Small intestine (tissue), 4 donors: ENCODE results near the gene C11orf68. TPM values are rescaled to one million over a fixed set of nuclear protein-coding genes. Genes with fewer than 3 reads are reported as not detected.

Experiments used
- polyA plus RNA-seq, 4 donors: library from polyadenylated mRNA; stranded (reverse) in 3 of 4; unstranded in 1 of 4; fragments of 200-250 nt in 3 of 4; fragments of 120-200 nt in 1 of 4; gene quantifications; one replicate each; pipeline versions ENCODE4 v1.2.1 to v1.2.3, GENCODE V29; 2013
- donor health status: healthy with polysubstance abuse.
- donor health status: Bipolar disorder and iron deficiency.
- donor health status: healthy.

C11orf68 gene
- polyA plus RNA-seq, 4 donors, result 23.9 to 32.7 (median 26.9) TPM

Other genes with a start within 250 kb of the C11orf68 start
- 10 to 100 TPM; 63.9 to 76.7 (median 71.1) TPM for gene KAT5, start 206.8 kb downstream of the C11orf68 start, polyA plus RNA-seq
- gene RNASEH2C, start 198.3 kb downstream of the C11orf68 start, polyA plus RNA-seq, result 10 to 100 TPM; 36.9 to 65.1 (median 50.2) TPM
- 10 to 100 TPM in 1 of 4 donors, 1 to 10 TPM in 3; 6.9 to 17.3 (median 9.1) TPM for gene AP5B1, start 138.1 kb downstream of the C11orf68 start, polyA plus RNA-seq
- gene OVOL1, start 132.0 kb downstream of the C11orf68 start, polyA plus RNA-seq, result 10 to 100 TPM; 11.9 to 41.3 (median 20.1) TPM
- gene SNX32, start 85.1 kb downstream of the C11orf68 start, polyA plus RNA-seq, result 1 to 10 TPM in 3 of 4 donors, under 1 TPM in 1; 0.54 to 4.0 (median 1.8) TPM
- 1,000 to 10,000 TPM in 3 of 4 donors, 100 to 1,000 TPM in 1; 854 to 2,084 (median 1,613) TPM for gene CFL1, start 60.9 kb downstream of the C11orf68 start, polyA plus RNA-seq
- 100 to 1,000 TPM in 1 of 4 donors, 10 to 100 TPM in 3; 45.3 to 118 (median 73.8) TPM for gene MUS81, start 58.6 kb downstream of the C11orf68 start, polyA plus RNA-seq
- gene EFEMP2, start 46.3 kb downstream of the C11orf68 start, polyA plus RNA-seq, result 10 to 100 TPM in 2 of 4 donors, 1 to 10 TPM in 2; 4.7 to 18.0 (median 12.1) TPM
- gene CTSW, start 39.2 kb downstream of the C11orf68 start, polyA plus RNA-seq, result 1 to 10 TPM in 2 of 4 donors, under 1 TPM in 2; 0.43 to 3.5 (median 1.1) TPM
- 100 to 1,000 TPM in 2 of 4 donors, 10 to 100 TPM in 2; 57.6 to 131 (median 86.9) TPM for gene FIBP, start 30.6 kb downstream of the C11orf68 start, polyA plus RNA-seq
- gene CCDC85B, start 28.4 kb downstream of the C11orf68 start, polyA plus RNA-seq, result 10 to 100 TPM in 2 of 4 donors, 1 to 10 TPM in 2; 6.5 to 32.5 (median 13.3) TPM
- 1 to 10 TPM in 3 of 4 donors, under 1 TPM in 1; 0.04 to 5.2 (median 1.9) TPM for gene FOSL1, start 18.7 kb downstream of the C11orf68 start, polyA plus RNA-seq
- gene DRAP1, start 364 bp upstream of the C11orf68 start, polyA plus RNA-seq, result 10 to 100 TPM; 53.2 to 87.3 (median 70.7) TPM
- under 1 TPM in 1 of 4 donors, not detected in 3; 0.07 TPM for gene TSGA10IP, start 26.4 kb upstream of the C11orf68 start, polyA plus RNA-seq
- 10 to 100 TPM; 39.3 to 95.9 (median 52.9) TPM for gene SART1, start 42.7 kb upstream of the C11orf68 start, polyA plus RNA-seq
- gene EIF1AD, start 83.1 kb upstream of the C11orf68 start, polyA plus RNA-seq, result 10 to 100 TPM; 14.8 to 34.9 (median 19.8) TPM
- 100 to 1,000 TPM in 2 of 4 donors, 10 to 100 TPM in 2; 80.0 to 193 (median 100) TPM for gene BANF1, start 83.4 kb upstream of the C11orf68 start, polyA plus RNA-seq
- gene CST6, start 92.9 kb upstream of the C11orf68 start, polyA plus RNA-seq, result not detected
- under 1 TPM in 1 of 4 donors, not detected in 3; 0.04 TPM for gene CATSPER1, start 107.4 kb upstream of the C11orf68 start, polyA plus RNA-seq
- under 1 TPM in 1 of 4 donors, not detected in 3; 0.12 TPM for gene GAL3ST3, start 130.1 kb upstream of the C11orf68 start, polyA plus RNA-seq
- 100 to 1,000 TPM; 106 to 141 (median 122) TPM for gene SF3B2, start 133.3 kb upstream of the C11orf68 start, polyA plus RNA-seq
- 10 to 100 TPM in 2 of 4 donors, 1 to 10 TPM in 2; 4.0 to 22.9 (median 10.0) TPM for gene PACS1, start 151.2 kb upstream of the C11orf68 start, polyA plus RNA-seq